Medulla oblongata (tissue), 1 donor: ENCODE results near the gene TAMALIN.

ENCODE experiments used
- DNase-seq: peaks from one replicate; pipeline ENCODE4 v3.0.0-alpha.2; 2015; ENCODE audit errors: extremely low spot score

Gene TAMALIN

GRCh38 chr12:52014567-52015530 lies 8.1 kb downstream of the TAMALIN start:
- no peak for DNase-seq

- no peak for DNase-seq
Observed at GRCh38 chr12:52015532-52016041, 8.8 kb downstream of the TAMALIN start.

- no peak for DNase-seq
Observed at GRCh38 chr12:52018433-52019112, 11.8 kb downstream of the TAMALIN start.

GRCh38 chr12:52019113-52019770 lies 12.5 kb downstream of the TAMALIN start:
- DNase-seq = no peak

GRCh38 chr12:52020539-52021336 lies 14.0 kb downstream of the TAMALIN start:
- DNase-seq = no peak

GRCh38 chr12:52022841-52023181 lies 16.1 kb downstream of the TAMALIN start:
- DNase-seq = no peak

- peak; percentile 77 for DNase-seq
Observed at GRCh38 chr12:52023182-52023975, 16.6 kb downstream of the TAMALIN start.

GRCh38 chr12:52023976-52024688 lies 17.4 kb downstream of the TAMALIN start:
- no peak for DNase-seq

GRCh38 chr12:52024845-52025230 lies 18.1 kb downstream of the TAMALIN start:
- DNase-seq = peak; percentile 57

- no peak for DNase-seq
Observed at GRCh38 chr12:52026263-52026662, 19.5 kb downstream of the TAMALIN start.

GRCh38 chr12:52027085-52027843 lies 20.5 kb downstream of the TAMALIN start:
- DNase-seq = no peak

GRCh38 chr12:52029685-52030084 lies 22.9 kb downstream of the TAMALIN start:
- DNase-seq = no peak

- DNase-seq = peak; percentile 79
Observed at GRCh38 chr12:52032446-52032803, 25.7 kb downstream of the TAMALIN start.

- DNase-seq = peak; percentile 98
Observed at GRCh38 chr12:52032804-52033445, 26.2 kb downstream of the TAMALIN start.

- no peak for DNase-seq
Observed at GRCh38 chr12:52033446-52034140, 26.8 kb downstream of the TAMALIN start.

GRCh38 chr12:52035190-52035589 lies 28.4 kb downstream of the TAMALIN start:
- no peak for DNase-seq

- no peak for DNase-seq
Observed at GRCh38 chr12:52035926-52036325, 29.2 kb downstream of the TAMALIN start.

GRCh38 chr12:52036587-52037171 lies 29.9 kb downstream of the TAMALIN start:
- peak; percentile 81 for DNase-seq
